ENCODE results near the gene CFAP53.

- TF ChIP-seq, protein P1, sequence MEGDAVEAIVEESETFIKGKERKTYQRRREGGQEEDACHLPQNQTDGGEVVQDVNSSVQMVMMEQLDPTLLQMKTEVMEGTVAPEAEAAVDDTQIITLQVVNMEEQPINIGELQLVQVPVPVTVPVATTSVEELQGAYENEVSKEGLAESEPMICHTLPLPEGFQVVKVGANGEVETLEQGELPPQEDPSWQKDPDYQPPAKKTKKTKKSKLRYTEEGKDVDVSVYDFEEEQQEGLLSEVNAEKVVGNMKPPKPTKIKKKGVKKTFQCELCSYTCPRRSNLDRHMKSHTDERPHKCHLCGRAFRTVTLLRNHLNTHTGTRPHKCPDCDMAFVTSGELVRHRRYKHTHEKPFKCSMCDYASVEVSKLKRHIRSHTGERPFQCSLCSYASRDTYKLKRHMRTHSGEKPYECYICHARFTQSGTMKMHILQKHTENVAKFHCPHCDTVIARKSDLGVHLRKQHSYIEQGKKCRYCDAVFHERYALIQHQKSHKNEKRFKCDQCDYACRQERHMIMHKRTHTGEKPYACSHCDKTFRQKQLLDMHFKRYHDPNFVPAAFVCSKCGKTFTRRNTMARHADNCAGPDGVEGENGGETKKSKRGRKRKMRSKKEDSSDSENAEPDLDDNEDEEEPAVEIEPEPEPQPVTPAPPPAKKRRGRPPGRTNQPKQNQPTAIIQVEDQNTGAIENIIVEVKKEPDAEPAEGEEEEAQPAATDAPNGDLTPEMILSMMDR (IDR thresholded peaks at IDR 0.05 in 8 of 11, conservative IDR thresholded peaks at IDR 0.05 in 3 of 11): peak; percentile 64 to 91 (median 84)
- peak; percentile 93 to 96 (median 95) for TF ChIP-seq POLR2AphosphoS5 (IDR thresholded peaks at IDR 0.05)
Observed at GRCh38 chr18:50287441-50288347, 21.4 kb upstream of the CFAP53 start, which contains the start of gene CXXC1.
